Activated CD4-positive, alpha-beta T cell treated with anti-CD3 and anti-CD28 coated beads for 48 hours (primary cell): Measurements from ENCODE around the gene BEST4.
"Not testable (repeated sequence)": the region's sequence is repeated elsewhere in the genome, so short reads cannot be mapped to it uniquely, and the experiment has no call there.

ENCODE experiments used
- DNase-seq: peaks from one replicate; pipeline ENCODE4 v3.0.0-alpha.2; 2020

Gene BEST4

DNA sequence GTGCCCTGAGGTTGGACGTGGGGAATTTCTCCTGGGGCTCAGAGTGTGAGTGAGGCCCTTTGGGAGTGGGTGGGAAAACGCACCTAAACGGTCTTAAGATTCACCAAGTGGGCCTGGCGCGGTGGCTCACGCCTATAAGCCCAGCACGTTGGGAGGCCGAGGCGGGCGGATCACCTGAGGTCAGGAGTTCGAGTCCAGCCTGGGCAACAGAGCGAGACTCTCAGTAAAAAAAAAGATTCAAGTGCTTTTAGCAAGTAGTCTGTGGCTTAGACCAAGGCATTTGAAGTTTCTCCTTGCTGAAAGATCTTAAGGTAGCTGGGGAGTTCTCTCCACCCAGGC, 11.3 kb downstream of the BEST4 start:
- no peak for DNase-seq

DNA sequence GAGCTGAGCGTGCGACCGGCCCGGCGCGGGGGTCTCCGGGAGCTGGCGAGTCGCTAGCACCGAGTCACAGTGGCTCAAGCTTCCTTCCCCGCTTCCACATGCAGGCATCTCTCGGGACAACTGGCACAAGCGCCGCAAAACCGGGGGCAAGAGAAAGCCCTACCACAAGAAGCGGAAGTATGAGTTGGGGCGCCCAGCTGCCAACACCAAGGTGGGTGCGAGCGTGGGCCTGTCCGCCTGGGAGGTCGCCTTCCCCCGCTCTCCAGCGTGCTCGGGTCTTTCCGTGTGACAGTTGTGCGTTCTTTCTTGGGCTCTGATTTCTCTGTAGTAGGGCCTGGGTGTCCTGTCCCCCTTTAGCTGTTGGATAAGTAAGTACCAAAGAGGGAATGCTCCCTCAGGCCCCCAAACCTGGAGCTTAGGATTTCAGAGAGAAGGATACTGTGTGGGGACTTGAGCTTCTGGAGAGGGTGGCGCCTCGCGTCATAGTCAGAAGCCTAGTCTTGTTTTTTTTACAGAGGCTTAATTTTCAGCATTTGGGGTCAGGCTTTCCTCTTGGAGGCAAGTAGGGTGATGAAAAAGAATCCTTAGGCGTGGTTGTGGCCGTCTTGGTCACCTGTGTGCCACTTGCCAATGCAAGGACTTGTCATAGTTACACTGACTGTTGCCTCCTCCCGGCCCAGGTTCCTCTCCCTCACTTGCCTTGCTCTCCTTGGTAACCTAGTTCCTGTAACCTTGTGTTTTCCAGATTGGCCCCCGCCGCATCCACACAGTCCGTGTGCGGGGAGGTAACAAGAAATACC, 11.8 kb downstream of the BEST4 start:
- peak; percentile 52 for DNase-seq

DNA sequence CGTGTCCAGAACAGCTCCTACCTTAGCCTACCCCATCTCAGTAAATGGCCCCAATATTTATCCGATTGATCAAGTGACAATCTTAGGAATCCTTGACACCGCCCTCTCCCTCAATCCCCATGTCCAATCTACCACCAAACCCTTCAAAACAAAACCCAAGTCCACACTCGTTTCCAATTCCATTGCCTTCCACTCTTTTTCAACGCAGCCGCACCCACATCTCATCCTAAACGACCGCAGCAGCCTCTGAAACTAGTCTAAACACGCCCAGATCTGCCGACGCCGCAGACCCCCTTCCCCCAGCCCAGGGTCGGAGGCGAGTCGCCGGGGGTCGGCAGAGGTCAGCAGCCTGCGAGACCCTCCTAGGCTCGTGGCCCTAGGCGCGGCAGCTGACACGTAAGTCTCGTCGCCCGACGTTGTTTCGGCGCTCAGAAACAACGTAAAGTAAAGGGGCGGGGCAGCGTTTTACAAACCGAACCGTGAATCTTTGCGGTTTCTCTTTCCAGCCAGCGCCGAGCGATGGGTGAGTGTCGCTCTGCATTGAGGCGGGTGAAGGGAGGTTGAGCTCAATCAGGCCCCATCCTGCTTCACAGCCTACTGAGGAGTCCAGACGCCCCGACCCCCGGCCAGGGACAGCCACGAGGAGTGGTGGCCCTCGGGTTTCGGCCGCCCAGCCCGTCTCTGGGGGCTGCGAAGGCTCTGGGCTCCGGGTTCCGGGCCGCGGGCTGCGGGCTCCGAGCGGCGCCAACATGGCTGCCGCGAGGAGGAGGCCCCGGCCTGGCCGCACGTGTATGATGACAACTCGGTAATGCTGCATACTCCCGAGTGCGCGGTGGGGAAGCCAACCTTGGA, 12.7 kb downstream of the BEST4 start, which contains the start of gene RPS8:
Gene RPS8 (plus strand): TSS at position 463 of the 852 bp plus-strand sequence. CDS start 57 bp downstream, at position 520.
- peak; percentile 94 for DNase-seq

DNA sequence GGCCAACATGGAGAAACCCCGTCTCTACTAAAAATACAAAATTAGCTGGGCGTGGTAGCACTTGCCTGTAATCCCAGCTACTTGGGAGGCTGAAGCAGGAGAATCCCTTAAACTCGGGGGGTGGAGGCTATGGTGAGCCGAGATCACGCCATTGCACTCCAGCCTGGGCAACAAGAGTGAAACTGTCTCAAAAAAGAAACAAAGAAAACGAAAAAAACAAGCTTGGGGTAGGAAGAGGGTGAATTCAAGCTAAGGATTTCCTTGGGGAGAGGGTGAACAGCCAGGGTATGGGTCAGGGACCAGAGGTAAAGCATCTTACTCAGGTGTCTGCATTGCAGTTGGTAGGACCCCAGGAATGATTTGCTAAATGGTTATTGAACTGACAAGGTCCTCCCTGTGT, 21.5 kb downstream of the BEST4 start:
- not testable (repeated sequence) for DNase-seq

DNA sequence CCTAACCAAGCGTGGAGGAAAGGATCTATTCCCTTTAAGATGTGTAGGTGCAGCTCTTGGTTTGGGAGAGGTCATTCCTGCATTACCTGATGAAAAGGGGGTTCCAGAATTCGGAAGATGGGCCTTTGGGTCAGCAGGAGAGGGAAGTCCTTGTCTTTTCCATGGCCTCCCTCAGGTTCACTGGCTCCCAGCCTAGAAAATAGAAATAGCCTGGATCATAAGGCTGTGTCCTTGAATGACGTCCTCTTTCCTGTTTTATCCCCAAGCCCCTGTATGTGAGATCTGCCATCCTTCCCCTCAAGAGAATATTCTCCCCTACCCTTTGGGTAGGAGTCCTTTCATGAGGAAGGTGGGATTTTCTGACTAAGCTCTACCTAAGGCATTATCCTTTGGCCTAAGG, 27.1 kb downstream of the BEST4 start:
- no peak for DNase-seq

DNA sequence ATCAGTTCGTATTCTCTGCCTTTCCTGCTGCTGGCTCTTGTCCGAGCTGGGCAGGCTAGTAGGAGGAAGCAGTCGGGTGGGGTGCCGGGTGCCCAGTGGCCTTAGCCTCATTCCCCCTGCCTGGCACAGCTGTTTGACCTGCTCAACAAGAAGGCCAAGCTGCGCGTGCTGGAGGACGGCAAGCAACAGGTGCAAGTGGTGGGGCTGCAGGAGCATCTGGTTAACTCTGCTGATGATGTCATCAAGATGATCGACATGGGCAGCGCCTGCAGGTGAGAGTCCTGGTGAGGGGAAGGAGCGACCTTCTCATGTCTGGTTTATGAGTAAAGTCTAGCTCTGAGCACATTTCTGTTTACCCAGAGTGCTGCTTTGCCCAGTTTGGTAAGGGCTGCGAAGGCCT, 28.9 kb downstream of the BEST4 start:
- DNase-seq = no peak

DNA sequence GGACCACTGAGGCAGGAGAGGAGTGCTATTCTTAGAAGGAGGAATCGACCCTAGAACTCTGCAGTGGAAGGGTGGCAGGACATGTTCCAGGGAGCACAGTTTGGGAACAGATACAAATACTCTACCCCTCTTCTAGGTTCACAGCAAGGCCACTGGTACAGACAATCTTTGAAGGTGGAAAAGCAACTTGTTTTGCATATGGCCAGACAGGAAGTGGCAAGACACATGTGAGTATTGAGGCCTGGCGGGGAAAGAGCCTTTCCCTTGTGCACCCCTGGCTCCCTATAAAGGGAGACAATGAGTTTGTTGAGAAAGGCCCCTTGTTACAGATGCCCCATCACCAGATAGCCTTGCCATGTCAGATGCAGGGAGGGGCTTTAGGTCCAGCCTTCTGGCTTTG, 30.6 kb downstream of the BEST4 start:
- DNase-seq = no peak

DNA sequence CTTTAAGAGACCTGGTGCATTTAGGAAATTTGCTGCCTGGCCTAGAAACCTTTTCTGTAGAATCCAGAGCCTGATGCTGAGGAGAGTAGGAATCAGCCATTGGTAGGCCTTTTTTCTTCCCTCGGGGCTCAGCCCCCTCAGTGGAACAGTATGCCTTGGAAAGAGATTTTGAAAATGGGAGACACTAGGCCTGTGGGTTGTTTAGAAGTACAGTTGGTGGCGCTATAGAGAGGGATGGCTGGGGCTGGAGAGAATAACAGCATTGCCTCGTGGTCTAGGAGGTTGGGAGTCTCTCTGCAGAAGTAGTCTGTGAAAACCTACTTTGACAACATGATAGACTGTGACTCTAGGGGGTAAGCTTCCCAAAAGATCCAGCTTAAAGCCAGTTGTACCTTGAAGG, 40.1 kb downstream of the BEST4 start:
- no peak for DNase-seq

DNA sequence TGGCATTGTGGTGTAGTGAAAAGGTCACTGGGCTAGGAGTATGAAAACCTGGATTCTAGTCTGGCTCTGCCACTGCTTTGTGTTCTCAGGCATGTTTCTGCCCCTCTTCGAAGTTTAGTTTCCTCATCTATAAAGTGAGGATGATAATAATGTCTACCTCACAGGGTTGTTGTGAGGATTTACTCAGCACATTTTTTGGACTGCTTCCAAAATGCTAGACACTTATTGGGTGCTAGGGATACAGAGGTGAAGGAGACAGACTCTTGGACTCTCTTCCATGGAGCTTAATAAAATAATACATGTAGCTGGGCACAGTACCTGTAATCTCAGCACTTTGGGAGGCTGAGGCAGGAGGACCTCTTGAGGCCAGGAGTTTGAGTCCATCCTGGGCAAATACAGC, 44.8 kb downstream of the BEST4 start:
- DNase-seq = no peak

DNA sequence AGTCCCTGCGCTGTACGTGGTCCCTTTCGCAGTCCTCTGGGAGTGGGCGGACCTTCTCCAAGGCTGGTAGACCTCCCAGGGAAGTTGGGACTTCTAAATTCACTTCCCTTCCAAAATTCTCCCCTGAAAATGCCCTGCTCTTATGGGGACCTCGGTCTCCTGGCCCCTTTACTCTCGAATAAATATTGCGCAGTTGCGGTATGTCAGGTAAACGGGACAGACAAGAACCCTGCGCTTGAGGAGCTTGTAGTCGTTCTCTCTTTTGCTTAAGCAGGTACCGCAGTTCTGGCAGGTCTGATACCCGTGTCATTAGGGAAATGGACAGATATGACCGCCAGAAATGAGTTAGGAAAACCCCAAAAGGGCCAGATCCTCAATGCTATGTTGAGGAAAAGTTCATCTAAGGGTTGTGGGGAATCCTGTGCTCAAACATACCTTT, 47.8 kb downstream of the BEST4 start:
- no peak for DNase-seq

DNA sequence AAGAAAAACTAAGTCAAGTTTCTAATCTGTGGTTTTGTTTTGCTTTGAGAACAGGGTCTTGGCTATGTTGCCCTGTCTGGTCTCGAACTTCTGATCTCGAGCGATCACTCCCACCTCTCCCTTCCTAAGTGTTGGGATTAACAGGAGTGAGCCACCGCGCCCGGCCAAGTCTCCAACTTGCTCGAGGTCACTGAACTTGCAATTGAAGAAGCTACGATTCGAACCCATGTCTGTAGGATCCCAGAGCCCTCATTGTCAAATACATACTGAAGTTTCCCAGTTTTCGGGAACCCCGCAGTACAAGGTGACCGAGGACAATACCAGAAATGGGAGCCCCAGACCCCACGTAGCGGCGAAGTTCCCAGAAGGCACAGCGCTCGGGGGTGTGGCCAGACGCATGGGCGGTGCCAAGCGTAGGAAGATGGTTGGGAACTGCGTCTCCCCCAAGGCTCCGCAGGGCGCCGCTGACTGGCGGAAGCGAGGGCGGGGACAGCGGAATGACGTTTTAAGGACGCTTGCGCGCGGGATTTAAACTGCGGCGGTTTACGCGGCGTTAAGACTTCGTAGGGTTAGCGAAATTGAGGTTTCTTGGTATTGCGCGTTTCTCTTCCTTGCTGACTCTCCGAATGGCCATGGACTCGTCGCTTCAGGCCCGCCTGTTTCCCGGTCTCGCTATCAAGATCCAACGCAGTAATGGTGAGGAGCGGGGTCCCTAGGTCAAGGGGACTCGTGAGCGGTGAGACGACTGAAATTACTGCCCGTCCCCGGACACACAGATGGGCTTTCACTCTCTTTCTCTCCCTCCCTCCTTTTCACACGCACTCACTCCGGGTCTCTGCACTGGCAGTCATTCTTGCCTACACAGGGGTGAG, 48.4 kb downstream of the BEST4 start, which contains the start of gene KIF2C:
Gene KIF2C (plus strand): TSS at position 531 of the 872 bp plus-strand sequence. CDS start 96 bp downstream, at position 627.
- peak; percentile 99 for DNase-seq

DNA sequence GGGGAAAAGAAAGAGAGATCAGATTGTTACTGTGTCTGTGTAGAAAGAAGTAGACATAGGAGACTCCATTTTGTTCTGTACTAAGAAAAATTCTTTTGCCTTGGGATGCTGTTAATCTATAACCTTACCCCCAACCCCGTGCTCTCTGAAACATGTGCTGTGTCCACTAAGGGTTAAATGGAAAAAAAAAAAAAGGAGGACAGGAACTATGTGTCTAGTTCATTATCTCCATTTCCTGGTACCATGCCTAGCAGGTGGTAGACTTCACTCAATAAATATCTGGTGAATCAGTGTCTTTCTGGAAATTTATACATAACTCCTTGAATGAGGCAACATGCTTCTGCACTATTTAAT, 49.0 kb downstream of the BEST4 start:
- not testable (repeated sequence) for DNase-seq

DNA sequence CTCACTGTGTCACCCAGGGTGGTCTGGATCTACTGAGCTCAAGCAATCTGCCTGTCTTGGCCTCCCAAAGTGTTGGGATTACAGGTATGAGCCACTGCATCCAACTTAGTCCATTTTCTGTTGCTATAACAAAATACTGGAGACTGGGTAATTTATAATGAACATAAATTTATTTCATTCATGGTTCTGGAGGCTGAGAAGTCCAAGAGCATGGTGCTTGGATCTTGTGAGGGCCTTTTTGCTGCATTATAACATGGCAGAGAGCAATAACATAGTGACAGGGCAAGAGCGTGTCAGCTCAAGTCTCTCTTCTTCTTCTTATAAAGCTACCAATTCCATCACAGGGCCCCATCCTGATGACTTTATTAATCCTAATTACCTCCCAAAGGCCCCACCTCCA, 52.0 kb downstream of the BEST4 start:
- no peak for DNase-seq

DNA sequence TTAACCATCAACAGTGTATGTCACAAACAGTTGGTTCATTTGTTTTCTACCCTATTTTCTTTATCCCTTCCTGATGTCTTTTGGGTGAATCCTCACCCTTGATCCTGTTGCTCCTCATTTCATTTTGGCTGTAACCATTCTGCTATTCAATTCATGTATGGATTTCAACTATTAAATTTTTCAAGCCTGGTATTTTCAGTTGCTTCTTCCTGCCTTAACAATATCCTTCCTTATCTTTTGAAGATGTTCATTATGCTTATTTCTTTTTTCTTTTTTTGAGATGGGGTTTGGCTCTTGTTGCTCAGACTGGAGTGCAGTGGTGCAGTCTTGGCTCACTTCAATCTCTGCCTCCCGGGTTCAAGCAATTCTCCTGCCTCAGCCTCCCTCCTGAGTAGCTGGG, 54.2 kb downstream of the BEST4 start:
- DNase-seq = no peak
